ENCODE data around the gene RABGAP1L.

RABGAP1L gene

GRCh38 chr1:174724219-174724618, 564.9 kb downstream of the RABGAP1L start:
- no peak for DNase-seq

DNA sequence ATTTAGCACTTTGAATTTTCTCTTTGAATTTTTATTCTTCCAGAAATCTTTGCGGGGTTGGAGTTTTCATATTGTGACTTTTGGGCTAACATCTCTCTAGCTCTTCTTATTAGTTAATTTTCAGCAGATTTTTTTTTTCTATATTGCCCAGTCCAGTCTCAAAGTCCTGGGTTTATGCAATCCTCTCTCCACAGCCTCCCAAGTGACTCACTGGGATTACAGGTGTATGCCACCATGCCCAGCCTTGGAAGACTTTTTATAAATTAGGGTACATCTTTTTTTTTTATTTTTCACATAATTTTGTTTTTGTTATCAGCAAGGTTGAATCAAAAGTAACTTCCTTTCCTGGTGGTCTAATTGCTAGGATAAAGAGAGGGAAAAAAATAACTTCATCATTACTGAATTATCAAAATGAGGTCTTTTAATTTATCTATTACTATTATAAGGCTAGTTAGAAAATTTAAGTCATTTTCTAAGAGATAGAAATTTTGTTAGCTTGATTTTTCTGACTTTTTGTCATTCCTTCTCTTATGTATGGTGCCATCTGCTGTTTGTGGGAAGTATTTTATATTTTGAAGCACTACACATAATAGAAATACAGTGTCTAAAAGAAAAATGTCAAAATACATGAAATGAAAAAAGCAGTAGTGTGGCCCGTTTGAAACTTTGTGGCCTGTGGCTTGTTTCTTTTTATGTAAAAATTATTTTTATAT, 567.0 kb downstream of the RABGAP1L start:
- DNase-seq: peak; percentile 34

DNA sequence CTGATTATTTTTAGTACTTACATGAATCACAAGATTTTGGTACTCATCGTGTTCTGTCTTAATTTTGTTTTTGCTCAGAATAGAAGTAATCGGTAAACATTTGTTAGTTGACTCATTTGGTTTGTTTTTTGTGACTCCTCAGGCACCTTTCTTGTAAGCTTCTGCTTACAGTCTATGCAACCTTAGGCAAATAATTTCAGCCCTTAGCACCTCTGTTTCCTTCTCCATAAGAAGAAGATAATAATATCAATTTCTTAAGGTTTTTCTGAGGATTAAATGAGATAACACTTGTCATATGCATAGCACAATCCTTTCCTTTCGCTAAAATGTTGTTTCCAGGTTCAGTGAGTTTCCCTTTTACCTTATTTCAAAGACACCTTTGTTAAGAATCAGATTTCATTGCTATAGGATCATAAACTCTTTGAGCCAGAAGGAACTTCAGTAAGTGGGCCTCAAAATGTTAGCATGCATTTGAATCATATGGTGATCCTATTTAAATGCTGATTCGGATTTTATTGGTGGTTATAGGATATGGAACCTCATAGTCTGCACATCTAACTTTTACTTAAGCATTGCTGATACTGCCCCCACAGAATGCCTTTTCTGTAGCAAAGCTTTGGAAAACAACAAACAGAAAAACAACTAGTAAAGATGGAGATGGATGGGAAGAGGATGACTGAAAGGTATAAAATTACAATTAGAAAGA, 567.7 kb downstream of the RABGAP1L start:
- DNase-seq: no peak

GRCh38 chr1:174734270-174734669, 575.0 kb downstream of the RABGAP1L start:
- no peak for DNase-seq

DNA sequence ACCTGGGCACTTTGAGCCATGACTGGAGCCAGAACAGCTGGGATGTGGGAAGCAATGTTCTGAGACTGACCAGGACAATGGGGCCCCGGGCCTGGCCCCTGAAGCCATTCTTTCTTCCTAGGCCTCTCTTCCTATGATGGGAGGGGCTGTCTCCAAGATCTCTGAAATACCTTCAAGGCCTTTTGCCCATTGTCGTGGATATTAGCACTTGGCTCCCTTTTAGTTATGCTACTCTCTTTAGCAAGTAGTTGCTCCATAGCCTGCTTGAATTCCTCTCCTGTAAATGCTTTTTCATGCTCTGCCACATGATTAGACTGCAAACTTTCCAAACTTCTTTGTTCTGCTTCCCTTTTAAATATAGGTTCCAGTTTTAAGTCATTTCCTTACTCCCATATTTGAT, 577.5 kb downstream of the RABGAP1L start:
- DNase-seq: no peak

DNA sequence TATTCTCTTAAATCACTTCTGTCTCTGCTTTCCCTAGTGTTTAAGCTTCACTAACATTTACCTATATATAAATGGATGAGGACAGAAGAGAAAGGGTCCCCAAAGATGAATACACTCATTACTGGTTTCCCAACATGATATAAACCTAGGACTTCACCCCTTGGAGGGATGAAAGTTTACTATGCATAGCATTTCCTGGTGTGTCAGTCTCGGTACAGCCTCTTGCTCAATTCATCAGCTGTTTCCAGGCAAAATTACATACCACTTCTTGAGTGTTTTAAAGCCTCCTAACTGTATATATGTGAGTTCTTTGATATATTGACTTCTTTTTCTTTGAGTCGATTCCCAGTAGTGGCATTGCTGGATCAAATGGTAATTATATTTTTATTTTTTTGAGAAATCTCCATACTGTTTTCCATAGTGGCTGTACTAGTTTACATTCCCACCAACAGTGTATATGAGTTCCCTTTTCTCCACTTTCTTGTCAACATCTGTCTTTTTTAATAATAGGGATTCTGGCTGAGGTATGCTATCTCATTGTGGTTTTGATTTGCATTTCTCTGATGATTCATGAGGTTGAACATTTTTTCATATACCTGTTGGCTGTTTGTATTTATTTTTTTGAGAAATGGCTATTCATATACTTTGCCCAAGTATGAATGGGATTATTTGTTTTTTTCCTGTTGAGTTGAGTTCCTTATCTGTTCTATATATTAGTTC, 581.1 kb downstream of the RABGAP1L start:
- DNase-seq: peak; percentile 3

- DNase-seq: peak; percentile 35
Observed at GRCh38 chr1:174742805-174743653, 583.7 kb downstream of the RABGAP1L start.

DNA sequence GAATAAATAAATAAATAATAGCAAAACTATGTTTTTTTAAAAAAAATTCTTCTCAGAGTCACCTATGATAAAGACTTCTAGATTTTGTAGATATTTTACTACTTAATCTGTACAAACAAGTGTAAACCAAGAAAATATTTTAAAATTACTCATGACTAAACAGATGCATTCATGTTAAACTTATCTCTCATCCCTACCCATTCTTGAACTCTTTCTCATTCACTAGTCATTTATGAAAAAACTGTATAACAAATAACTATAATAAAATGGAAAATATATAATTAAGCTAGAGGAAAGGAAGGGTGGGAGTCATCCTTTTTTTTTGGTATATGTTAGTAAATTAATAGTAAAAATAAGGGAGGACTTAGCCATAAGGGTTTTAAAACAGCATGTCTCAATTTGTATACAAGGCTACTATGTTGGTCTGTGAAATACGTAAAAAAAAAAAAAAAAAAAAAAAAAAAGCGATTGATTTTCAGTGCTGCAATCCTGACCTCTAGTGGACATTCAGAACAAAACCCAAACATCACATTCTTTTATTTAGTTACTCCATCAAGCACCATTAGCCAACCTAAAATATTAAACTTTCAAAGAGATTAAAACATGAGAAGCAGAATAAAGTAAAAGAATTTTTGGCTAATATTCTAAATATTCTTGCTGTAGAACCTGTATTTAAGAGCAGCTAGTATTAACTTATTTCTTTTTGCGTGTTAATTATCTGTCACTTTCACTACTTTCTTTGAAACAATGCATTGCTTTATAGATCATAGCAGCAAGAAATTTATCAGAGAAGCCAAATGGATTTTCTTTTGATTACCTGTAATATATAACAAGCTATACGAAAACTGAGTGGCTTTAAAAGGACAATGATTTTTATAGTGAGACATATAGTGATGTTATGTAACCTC, 584.6 kb downstream of the RABGAP1L start:
- peak; percentile 43 for DNase-seq

DNA sequence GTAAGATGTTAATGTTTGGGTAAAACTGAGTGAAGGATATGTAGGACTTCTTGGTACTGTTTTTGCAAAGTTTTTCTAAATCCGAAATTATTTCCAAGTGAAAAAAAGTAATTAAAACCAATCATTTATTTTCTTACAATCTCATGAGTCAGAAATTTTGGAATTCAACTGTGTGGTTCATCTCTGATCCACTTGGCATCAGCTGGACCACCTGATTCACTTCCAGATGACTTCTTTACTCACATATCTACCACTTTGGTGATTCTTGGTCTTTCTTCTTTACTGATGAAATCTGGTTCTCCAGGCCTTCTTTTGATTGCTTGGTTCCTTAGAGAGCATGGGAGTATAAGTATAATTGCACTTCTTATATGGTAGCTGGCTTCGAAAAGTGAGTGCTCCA, 585.6 kb downstream of the RABGAP1L start:
- DNase-seq: no peak

DNA sequence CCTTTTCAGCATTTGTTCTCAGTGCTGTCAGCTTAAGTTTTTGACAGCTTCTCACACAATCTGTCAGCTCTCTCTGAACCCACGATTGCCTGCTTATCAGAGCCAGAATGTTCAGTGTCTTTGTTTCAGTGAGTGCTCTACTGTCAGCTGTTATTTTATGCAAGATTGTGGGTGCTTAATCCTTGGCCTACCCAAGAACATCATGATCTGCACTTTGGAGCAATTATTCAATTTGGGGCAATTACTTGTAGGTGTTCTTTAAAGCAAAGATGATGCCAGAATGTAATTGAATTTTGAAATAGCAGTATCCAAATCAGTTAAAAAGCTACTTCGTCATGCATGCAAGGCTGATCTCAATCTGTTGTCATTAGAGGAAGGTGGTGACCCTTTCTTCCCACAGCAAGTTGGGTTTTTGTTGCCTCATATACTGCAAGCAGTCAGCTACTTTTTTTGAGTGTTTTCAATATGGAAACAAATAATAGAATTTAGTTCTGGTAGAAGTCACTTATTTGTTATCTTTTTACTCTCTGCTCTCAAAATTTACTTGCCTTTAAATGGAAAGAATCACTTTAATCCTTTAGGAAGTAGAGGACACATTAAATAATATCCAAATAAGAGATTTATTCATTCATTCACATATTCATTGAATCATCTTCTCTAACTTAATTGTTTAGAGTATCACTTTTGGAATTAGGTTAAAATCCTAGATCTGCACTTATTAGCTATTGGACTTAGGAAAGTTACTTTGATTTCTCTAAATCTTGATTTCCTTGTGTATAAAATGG, 586.9 kb downstream of the RABGAP1L start:
- DNase-seq: no peak

DNA sequence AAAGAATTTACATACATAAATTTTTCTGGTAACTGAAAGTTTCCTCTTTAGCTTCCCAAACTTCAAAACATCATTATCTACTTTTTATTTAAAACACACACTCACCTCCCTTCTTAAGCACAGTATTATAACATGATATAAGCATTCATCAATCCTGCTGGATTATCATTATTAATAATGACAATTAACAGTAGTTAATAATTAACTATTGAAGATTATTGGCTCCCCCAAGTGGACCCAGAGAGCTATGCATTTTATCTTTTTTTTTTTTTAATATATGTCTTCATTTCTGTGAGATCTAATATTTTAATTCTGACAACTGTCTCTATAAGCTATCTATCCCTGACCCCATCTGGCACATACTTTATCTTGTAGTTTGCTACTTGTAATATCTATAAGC, 588.3 kb downstream of the RABGAP1L start:
- DNase-seq: no peak

GRCh38 chr1:174748586-174748985, 589.3 kb downstream of the RABGAP1L start:
- DNase-seq: no peak

DNA sequence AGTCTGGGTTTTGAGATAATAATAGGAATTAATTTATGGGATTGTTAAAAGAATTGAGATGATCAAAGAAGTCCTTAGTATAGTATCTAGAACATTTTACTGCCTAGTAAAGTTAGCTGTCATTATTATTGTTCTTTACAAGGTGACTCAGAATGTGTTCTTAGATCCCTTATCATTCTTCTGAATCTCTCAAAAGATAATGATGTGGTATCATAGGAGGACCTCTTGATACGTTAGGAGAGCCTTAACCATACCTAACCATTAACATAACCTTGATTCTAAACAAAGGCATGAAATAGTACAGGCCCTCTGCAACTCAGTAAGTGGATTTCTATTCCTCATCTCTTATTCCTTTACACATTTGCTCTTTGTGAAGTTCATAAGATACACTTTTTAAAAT, 593.8 kb downstream of the RABGAP1L start:
- DNase-seq: no peak

DNA sequence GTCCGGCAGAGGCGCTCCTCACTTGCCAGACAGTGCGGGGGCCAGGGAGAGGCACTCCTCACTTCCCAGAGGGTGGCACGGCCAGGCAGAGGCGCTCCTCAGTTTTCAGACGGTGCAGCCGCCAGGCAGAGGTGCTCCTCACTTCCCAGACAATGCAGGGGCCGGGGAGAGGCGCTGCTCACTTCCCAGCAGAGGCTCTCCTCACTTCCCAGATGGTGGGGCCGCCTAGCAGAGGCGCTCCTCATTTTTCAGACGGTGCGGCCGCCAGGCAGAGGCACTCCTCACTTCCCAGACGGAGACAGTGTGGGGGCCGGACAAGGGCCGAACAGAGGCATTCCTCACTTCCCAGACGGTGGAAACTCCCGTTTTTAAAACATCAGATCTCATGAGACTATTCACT, 602.0 kb downstream of the RABGAP1L start:
- DNase-seq: peak; percentile 1

DNA sequence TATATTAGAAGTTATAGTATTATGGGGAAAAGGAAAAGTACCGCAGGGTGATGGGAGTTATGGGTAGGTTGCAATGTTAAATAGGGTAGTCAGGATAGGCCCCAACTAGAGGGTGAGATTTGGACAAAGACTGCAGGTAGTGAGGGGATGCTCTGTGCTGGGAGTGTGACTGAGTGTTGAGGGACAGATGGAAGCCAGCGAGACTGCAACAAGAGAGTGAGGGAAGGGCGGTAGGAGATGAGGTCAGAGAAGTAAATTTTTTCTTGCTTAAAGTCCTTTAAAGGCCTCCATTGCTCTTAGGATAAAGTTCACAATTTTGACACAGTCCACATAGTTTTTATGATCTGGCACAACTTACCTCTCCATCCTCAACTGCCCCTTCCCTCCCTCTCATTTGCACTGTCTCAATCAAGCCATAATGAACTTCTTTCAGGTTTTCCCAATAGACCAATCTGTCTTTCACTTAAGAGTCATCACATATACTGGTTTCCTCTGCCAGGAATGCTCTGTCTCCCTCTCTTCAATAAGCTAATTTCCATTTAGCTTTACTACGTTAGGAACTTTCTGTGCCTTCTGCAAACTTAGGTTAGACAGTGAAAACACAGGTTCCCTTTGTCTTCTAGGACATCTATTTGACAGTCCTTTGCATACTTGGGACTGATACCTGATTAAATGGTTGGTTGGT, 602.7 kb downstream of the RABGAP1L start:
- DNase-seq: no peak

- no peak for DNase-seq
Observed at GRCh38 chr1:174764191-174764590, 604.9 kb downstream of the RABGAP1L start.

DNA sequence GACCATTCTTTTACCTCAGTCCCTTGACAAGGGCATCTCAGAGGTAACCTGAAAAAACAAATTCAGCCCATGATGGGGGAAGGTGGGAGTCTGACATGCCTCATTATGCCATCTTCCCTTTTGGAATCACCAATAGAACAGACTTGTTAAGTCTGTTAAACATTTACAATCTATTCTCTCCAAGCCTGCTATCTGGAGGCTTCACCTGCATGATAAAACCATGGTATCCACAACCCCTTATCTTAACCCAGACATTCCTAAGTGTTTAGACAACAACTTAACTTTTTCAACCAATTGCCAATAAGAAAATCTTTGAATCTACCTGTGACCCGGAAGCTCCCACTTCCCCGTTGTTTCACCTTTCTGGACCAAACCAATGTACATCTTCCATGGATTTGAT, 607.4 kb downstream of the RABGAP1L start:
- no peak for DNase-seq

DNA sequence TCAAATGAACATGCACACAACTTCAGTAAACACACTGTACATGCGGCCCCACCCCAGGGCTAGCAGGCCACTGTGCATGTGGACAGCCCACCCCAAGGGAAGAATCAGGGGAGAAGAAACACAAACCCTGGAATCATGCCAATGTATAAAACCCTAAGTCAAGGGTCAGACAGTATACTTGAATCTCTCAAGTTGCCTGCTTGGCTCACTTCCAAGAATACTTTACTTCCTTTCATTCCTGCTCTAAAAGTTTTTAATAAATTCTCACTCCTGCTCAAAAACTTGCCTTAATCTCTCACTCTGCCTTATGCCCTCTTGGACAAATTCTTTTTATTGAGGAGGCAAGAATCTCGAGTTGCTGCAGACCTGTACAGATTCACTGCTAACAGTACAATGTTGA, 609.2 kb downstream of the RABGAP1L start:
- DNase-seq: no peak

DNA sequence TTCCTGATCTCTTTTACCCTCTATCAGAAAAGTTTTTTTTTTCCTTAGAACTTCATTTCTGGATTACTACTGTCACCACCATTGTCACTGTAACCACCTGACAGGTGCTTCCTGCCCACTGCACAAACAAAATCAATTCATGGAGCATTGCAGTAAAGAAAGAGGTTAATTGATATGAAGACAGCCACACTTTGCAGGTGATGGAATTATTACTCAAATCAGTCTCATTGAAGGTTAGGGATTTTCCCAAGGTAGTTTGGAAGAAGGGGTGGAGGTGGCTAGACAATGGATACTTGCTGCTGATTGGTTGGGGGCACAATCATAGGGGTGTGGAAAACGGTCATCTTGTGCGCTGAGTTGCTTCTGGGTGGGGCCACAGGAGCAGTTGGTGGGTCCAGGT, 609.6 kb downstream of the RABGAP1L start:
- no peak for DNase-seq

GRCh38 chr1:174769961-174770549, 610.7 kb downstream of the RABGAP1L start:
- peak; percentile 65 for DNase-seq

All from fibroblast of skin of back (primary cell).